ENCODE results near the gene IRAG1.

Gene IRAG1

GRCh38 chr11:10693509-10694081, at the start of gene IRAG1:
Gene IRAG1, minus strand, starts transcription at chr11:10693755. Its CDS starts 153 bp downstream, at chr11:10693602.
- no peak for DNase-seq

- no peak for DNase-seq
Observed at GRCh38 chr11:10742460-10743208, 49.1 kb upstream of the IRAG1 start.

GRCh38 chr11:10735481-10736475, 42.2 kb upstream of the IRAG1 start:
- peak; percentile 70 to 75 for DNase-seq

- no peak for DNase-seq
Observed at GRCh38 chr11:10731064-10731680, 37.6 kb upstream of the IRAG1 start.

GRCh38 chr11:10730151-10730550, 36.6 kb upstream of the IRAG1 start:
- no peak for DNase-seq

GRCh38 chr11:10728789-10729472, 35.4 kb upstream of the IRAG1 start:
- DNase-seq: no peak

GRCh38 chr11:10728154-10728553, 34.6 kb upstream of the IRAG1 start:
- no peak for DNase-seq

GRCh38 chr11:10727146-10727851, 33.7 kb upstream of the IRAG1 start:
- DNase-seq: no peak

- DNase-seq: no peak
Observed at GRCh38 chr11:10725907-10726253, 32.3 kb upstream of the IRAG1 start.

- DNase-seq: no peak
Observed at GRCh38 chr11:10725114-10725906, 31.8 kb upstream of the IRAG1 start.

- no peak for DNase-seq
Observed at GRCh38 chr11:10722307-10722706, 28.8 kb upstream of the IRAG1 start.

- no peak for DNase-seq
Observed at GRCh38 chr11:10720881-10721376, 27.4 kb upstream of the IRAG1 start.

- no peak for DNase-seq
Observed at GRCh38 chr11:10719616-10720015, 26.1 kb upstream of the IRAG1 start.

- no peak for DNase-seq
Observed at GRCh38 chr11:10716543-10717259, 23.1 kb upstream of the IRAG1 start.

- DNase-seq: no peak
Observed at GRCh38 chr11:10716122-10716521, 22.6 kb upstream of the IRAG1 start.

GRCh38 chr11:10715571-10715970, 22.0 kb upstream of the IRAG1 start:
- DNase-seq: no peak

- no peak for DNase-seq
Observed at GRCh38 chr11:10709299-10710086, 15.9 kb upstream of the IRAG1 start.

GRCh38 chr11:10708131-10708530, 14.6 kb upstream of the IRAG1 start:
- DNase-seq: no peak

- no peak for DNase-seq
Observed at GRCh38 chr11:10701982-10702381, 8.4 kb upstream of the IRAG1 start.

Data from SHP77 (cell line).